ENCODE data around the gene DNAJC30.
A peak's percentile ranks its signal among the peaks of the same experiment; 100 is the strongest.
"Not testable (repeated sequence)": the region's sequence is repeated elsewhere in the genome, so short reads cannot be mapped to it uniquely, and the experiment has no call there.

The DNAJC30 gene

DNA sequence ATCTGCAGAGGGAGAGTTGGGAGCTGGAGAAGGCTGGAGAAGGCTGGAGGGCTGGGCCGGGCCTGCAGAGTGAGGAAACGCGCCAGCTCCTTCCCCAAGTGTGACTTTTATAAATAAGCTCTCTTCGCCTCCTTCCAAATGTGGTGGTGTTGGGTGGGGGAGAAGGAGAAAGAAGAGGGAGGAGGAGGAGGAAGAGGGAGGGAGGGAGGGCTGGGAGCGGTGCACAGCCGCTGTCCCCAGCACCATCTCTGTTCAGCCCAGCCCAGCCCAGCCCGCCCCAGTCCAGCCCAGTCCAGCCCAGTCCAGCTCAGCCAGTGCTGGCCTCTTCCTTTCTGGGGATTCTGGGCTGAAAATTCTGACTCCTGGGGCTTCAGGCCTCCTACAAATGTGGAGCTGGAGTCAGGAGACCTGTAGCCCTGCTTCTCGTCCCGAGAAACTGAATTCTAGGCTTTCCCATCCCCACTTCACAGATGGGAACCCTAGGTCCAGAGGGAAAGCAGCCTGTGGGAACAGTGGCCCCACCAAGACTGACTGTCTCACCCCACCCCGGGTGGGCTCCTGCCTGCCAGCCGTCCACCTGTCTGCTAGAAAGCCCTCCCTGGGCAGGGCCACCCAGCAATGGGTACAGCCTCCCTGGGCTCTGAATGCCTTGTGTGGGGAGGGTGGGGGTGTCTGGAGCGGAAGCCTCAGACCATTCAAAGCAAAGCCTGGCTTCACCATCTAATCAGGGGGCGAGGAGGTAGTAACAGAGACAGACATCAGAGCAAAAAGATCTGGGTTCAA lies 34.0 kb upstream of the DNAJC30 start:
- H3K27me3 Mint-ChIP-seq, result peaks cover 6% of the 10 kb centered on the region
- no peak overlapping the region for H3K27ac Mint-ChIP-seq
- peak overlapping the region; percentile 85 for H3K4me3 Mint-ChIP-seq
- peaks cover 44% of the 10 kb centered on the region for H3K4me1 Mint-ChIP-seq (ENCODE audit: low read depth)
- no peaks in the 10 kb centered on the region for H3K9me3 Mint-ChIP-seq
- H3K36me3 Mint-ChIP-seq (ENCODE audit: low read depth), result peaks cover 3% of the 10 kb centered on the region

DNA sequence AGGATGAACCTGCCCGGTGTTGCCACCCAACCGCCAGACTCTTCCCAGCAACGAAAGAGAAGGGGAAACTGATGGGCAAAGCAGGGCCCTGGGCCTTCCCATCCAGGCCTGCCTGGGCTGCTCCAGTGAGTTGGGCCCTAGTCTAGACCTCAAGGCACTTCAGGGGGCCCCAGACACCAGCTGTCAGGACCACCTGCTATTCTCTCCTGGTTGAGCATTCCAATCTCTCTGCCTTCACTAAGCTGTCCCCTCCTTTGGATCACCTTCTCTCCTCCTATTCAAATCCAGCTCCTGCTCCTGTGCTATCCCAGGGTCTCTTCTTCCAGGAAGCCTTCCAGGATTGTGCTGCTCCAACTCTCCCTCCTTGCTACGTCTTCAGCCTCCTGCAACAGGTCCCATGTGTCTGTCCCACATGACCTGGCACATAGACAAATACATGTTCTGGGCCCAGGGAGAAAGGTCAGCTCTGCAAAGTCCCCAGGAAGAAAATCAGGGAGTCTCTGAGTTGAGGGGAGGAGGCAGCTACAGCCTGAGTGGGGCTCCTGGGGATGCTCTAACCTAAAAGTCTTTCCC lies 33.2 kb upstream of the DNAJC30 start:
- H3K4me1 Mint-ChIP-seq (ENCODE audit: low read depth), result peaks cover 44% of the 10 kb centered on the region
- peaks cover 6% of the 10 kb centered on the region for H3K27me3 Mint-ChIP-seq
- peaks cover 3% of the 10 kb centered on the region for H3K36me3 Mint-ChIP-seq (ENCODE audit: low read depth)
- no peak overlapping the region for H3K4me3 Mint-ChIP-seq
- peak overlapping the region; percentile 58 for H3K27ac Mint-ChIP-seq
- no peaks in the 10 kb centered on the region for H3K9me3 Mint-ChIP-seq

DNA sequence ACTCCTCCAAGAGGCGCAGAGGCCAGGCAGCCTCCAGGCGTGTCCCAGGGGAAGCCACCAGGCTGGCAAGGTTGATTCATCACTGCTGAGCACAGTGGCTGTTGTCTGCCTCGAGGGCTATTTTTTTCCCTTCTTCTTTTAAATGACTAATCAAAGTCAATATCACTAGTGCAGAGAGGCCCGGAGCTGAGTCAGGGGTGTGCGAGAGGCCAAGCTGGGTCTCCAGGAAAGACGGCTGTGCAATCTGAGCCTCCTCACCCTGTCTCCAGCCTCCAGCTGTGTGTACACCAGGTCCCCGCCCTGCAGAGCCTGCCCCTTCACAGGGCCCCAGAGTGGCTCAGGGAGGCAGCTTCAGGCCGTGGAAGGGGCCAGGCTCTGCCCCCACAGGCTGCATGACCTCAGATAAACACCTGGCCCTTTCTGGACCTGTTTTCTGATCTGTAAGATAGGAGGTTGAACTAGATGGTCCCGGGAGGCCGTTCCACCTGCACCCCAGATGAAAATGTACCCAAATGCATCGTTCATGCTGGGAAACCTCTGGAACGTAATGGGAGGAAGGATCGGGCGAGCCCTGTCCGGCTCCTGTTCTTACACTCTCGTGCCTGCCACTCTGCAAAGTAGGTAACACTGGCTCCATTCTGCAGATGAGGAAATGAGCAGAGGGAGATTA lies 32.5 kb upstream of the DNAJC30 start:
- Mint-ChIP-seq H3K27me3 (peaks cover 6% of the 10 kb centered on the region), H3K9me3 (no peaks in the 10 kb centered on the region), H3K27ac (peak overlapping the region; percentile 58), H3K4me3 (peak overlapping the region; percentile 26), H3K36me3 (ENCODE audit: low read depth) (peaks cover 3% of the 10 kb centered on the region), H3K4me1 (ENCODE audit: low read depth) (peaks cover 44% of the 10 kb centered on the region)

DNA sequence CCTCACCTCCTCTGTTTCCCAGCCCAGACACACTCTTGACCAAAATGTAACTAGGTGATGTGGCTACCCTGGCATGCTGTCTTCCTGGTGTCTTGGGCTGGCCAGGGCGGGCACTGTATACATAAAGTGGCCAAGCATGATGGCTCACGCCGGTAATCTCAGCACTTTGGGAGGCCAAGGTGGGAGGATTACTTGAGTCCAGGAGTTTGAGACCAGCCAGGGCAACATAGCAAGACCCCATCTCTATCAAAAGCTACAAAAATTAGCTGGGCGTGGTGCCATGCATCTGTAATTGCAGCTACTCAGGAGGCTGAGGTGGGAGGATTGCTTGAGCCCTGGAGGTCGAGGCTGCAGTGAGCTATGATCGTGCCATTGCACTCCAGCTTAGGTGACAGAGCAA lies 30.1 kb upstream of the DNAJC30 start:
- peaks cover 41% of the 10 kb centered on the region for H3K4me1 Mint-ChIP-seq (ENCODE audit: low read depth)
- not testable (repeated sequence) for H3K36me3 Mint-ChIP-seq (ENCODE audit: low read depth); H3K4me3 Mint-ChIP-seq; H3K27me3 Mint-ChIP-seq; H3K9me3 Mint-ChIP-seq; H3K27ac Mint-ChIP-seq

DNA sequence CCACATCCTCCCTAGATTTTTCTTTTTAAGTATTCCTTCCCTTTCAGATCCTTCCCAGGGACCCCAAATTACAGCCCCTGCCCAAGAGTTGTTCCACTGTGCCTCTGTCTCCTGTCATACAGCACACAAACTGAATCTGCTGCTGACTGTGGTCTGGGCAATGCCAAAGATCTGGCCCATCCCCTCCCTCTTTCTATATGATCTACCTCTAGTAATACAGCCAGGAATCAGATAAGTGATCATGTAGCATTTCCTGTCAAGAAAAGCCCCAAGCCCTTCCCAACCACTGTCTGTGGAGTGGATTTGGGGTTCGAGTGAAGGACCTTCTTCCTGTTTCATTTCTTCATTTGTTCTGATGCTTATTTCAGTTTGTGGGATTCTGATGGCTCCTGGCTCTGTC lies 29.5 kb upstream of the DNAJC30 start:
- Mint-ChIP-seq H3K4me1 (ENCODE audit: low read depth) (peaks cover 36% of the 10 kb centered on the region), H3K36me3 (ENCODE audit: low read depth) (peaks cover 3% of the 10 kb centered on the region), H3K27me3 (no peaks in the 10 kb centered on the region), H3K27ac (no peak overlapping the region), H3K4me3 (no peak overlapping the region), H3K9me3 (no peaks in the 10 kb centered on the region)

DNA sequence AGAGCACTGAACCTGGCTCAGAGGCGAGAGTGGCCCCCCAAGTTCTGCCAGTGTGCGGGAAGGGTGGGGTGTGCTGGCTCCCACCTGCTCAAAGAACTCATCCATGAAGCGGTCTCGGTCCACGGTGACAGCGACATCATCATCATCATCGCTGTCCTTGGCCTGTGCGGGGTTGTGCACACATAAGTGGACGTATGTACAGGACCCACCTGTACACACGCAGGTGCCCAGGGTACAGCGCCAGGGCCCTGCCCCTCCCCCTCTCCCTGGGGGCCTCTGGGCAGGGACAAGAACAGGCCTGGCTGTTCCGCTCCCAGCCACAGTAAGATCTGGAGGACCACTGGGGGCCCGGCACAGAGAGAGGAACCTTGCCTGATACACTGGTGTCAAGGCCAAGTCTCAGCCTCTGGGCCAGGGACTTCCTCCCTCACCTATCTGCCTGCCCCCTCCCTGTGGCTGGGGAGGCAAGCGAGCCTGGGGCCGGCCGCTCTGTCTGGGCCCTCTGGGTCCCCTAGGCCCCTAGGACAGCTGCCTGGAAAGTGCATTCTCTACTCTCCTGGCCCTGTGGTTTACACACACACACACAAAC lies 25.8 kb upstream of the DNAJC30 start:
- no peak overlapping the region for H3K27ac Mint-ChIP-seq
- peaks cover 3% of the 10 kb centered on the region for H3K36me3 Mint-ChIP-seq (ENCODE audit: low read depth)
- peaks cover 21% of the 10 kb centered on the region for H3K4me1 Mint-ChIP-seq (ENCODE audit: low read depth)
- no peak overlapping the region for H3K4me3 Mint-ChIP-seq
- H3K9me3 Mint-ChIP-seq, result no peaks in the 10 kb centered on the region
- no peaks in the 10 kb centered on the region for H3K27me3 Mint-ChIP-seq

DNA sequence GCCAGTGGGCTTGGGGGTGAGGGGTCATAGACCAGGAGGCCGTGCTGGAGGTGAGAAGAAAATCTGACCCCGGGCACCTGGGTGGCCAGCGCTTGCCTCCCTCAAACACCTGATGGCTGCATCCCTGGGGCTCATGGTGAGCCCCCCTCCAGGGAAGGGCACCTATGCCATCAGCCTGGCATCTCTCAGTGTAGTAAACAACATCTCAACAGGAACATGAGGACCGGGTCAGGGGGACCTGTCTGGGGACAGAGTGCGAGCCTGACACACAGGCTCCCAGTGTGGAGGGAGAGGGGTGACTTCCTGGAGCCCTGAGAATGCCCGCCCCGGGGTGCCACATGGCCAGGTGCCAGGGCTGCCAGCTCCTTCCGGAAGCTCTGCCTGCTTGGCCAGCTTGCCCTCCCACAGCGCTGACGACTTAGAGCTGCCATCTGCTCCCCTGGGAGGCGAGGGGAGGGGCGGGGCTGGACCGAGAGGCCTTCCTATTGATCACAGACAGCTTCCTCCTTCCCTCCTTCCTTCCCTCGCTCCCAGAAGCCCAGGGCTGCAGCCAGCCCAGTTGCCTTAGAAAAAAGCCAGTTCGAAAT lies 23.9 kb upstream of the DNAJC30 start:
- peaks cover 13% of the 10 kb centered on the region for H3K4me1 Mint-ChIP-seq (ENCODE audit: low read depth)
- no peaks in the 10 kb centered on the region for H3K9me3 Mint-ChIP-seq
- no peak overlapping the region for H3K27ac Mint-ChIP-seq
- no peaks in the 10 kb centered on the region for H3K27me3 Mint-ChIP-seq
- peaks cover 10% of the 10 kb centered on the region for H3K36me3 Mint-ChIP-seq (ENCODE audit: low read depth)
- H3K4me3 Mint-ChIP-seq, result no peak overlapping the region

DNA sequence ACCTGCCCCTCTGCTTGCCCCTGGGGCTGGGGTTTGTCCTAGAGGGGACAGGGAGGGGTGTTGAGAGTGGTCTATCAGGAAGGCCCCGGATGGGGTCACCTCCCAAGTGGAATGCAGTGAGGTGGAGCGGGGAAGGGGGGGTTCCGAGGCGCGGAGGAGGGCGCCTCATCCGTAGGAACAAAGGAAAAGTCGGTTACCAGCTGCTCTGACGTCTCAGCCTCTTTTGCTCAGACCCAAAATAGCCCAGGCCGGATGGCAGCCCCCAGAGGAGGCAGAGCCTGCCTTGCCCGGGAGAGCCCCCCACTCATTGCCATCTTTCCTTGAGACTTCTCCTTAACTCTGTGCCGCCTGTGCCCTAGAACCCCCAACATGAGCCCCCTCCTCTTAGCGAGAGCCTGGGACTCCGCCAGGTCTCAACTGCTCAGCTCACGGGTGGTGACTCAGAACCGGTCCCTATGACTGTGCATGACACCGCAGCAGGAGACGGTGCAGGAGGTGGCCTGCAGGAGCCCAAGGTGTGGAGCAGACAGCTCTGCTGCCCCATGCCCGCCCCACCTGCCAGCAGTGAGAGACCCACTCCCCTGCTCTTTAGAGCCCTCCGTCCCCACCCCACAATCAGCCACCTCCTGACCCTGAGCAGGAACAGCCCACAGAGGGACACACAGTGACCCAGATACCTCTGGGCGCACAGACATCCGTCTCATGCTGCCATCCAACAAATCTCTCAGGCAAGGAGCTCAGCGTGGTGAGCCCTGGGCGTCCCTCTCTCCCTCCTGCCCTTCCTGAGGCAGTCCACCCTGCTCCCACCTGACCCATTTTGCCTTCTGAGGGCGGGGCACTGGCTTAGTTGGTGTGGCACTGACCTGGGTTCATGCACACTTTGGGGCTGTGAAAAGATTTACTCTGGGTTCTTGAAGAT lies 23.1 kb upstream of the DNAJC30 start:
- Mint-ChIP-seq H3K27ac (no peak overlapping the region), H3K27me3 (no peaks in the 10 kb centered on the region), H3K4me1 (ENCODE audit: low read depth) (peaks cover 13% of the 10 kb centered on the region), H3K4me3 (no peak overlapping the region), H3K36me3 (ENCODE audit: low read depth) (peaks cover 18% of the 10 kb centered on the region), H3K9me3 (no peaks in the 10 kb centered on the region)

DNA sequence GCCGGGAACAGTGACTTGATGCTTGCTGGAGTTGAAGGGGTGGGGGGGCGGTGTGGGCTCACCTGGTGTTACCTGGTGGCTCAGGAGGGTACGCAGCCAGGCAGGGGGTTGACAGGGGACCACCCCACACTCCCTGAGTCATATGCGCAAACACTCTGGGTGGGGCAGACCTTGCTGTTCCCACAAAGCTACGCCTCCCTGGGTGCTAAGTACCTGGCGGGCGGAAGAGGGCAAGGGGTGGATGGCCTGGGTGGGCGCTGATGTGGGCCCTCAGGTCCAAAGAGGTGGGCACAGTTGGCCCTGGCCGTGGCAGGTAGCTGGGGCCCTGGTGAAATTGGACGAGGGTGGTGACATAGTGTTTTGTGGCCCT lies 22.3 kb upstream of the DNAJC30 start:
- Mint-ChIP-seq H3K9me3 (no peaks in the 10 kb centered on the region), H3K36me3 (ENCODE audit: low read depth) (peaks cover 18% of the 10 kb centered on the region), H3K4me3 (no peak overlapping the region)

DNA sequence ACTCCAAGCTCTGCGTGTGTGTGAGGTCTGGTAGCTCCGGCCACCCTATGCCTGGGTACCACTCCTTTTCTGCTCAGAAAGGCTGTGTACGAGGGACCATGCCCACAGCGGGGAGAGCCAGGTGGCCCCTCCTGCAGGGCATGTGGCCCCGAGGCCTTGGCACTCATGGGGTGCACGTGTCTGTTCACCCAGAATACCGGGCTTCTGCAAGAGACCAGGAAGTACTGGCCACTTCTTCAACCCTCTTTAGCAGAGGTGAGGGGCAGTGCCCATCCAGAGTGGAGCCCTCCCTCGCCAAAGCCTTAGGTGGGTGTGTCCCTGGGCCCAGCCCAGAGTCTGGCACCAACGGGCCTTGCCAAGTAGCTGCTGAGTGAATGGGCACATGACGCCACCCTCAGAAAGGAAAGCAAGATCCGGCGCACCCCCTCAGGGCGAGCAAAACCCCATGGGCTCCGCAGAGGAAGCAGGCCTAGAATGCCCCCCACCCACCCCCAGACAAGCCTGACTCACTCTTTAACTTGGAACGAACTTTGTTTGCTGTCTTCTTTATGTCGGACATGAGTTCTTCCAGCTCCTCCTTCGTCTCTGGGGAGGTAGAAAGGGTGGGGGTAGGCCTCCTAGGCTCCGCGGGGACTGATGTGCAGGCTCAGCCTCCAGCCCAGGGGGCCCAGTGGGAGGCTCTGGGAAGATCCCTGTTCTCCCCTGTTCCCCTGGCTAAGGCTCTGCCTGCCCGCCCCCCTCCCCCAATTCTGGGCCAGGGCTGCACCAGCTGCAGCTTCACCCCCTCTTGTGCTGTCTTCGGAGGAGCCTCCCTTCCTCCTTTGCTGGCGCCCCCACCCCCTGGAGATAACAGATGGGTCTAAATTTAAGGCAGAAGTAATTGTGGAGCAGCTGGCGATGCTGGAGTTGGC lies 21.6 kb upstream of the DNAJC30 start:
- no peaks in the 10 kb centered on the region for H3K27me3 Mint-ChIP-seq
- peaks cover 13% of the 10 kb centered on the region for H3K4me1 Mint-ChIP-seq (ENCODE audit: low read depth)
- no peaks in the 10 kb centered on the region for H3K9me3 Mint-ChIP-seq
- H3K4me3 Mint-ChIP-seq, result no peak overlapping the region
- H3K27ac Mint-ChIP-seq, result no peak overlapping the region
- peaks cover 18% of the 10 kb centered on the region for H3K36me3 Mint-ChIP-seq (ENCODE audit: low read depth)

More for the DNA sequence above, 22.3 kb upstream of the DNAJC30 start:
- Mint-ChIP-seq H3K27me3 (no peaks in the 10 kb centered on the region), H3K4me1 (ENCODE audit: low read depth) (peaks cover 13% of the 10 kb centered on the region), H3K27ac (no peak overlapping the region)

DNA sequence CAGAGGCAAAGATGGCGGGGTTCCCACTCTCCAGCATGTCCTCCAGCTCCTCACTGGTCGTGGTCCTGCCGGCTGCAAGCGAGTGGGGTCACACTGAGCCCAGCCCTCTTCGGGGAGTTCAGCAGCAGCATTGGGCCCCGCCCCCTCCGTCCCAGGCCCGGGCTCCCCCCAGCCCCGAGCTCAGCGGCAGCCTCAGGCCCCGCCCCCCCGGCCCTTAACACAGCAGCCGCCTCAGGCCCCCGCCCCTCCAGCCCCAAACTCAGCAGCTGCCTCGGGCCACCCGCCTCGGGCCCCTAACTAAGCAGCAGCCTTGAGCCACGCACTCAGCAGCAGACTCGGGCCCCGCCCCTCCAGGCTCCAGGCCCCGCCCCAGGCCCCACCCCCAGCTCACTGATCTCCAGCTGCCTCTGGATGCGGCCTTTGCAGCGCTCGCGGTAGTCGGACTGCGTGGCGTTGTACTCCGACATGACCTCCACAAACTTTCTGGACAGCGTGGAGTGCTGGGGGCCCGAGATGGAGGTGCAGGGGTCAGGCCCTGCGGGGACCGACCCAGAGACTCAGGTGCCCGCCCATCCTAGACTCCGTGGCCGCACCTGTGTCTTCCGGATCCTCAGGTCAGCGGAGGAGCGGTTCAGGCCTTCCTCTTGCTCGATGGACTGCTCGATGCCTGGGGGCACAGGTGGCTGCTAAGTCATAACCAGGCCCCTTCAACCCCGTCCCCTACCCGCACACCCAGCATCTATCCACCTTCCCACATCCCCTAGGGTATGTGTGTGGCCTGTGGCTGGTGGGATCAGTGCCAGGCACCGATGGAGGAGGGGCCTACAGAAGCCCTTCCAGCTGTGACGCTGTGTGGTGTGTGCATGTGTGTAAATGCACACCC lies 20.7 kb upstream of the DNAJC30 start:
- Mint-ChIP-seq H3K4me3 (no peak overlapping the region), H3K27ac (no peak overlapping the region), H3K9me3 (no peaks in the 10 kb centered on the region), H3K27me3 (no peaks in the 10 kb centered on the region), H3K4me1 (ENCODE audit: low read depth) (peaks cover 13% of the 10 kb centered on the region), H3K36me3 (ENCODE audit: low read depth) (peaks cover 21% of the 10 kb centered on the region)

DNA sequence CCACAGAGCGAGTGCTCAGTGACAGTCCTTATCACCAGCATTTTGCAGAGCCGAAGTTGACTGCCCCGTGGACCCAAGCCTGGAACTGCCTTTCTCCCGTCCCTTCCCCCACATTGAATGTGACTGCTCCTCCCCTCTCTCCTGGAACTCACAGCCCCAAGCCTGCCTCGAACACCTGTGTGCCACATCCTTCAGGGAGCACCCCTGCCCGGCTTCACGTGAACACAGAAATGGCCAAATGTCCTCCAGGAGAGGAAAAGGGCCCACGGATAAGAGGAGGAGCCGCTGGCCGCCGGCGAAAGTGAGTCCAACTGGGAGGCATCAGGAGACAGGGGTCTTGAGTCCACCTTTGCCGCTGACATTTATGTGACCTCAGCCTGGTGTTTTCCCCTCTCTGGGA lies 20.0 kb upstream of the DNAJC30 start:
- Mint-ChIP-seq H3K4me3 (no peak overlapping the region), H3K27ac (no peak overlapping the region), H3K27me3 (no peaks in the 10 kb centered on the region), H3K9me3 (no peaks in the 10 kb centered on the region), H3K36me3 (ENCODE audit: low read depth) (peaks cover 28% of the 10 kb centered on the region), H3K4me1 (ENCODE audit: low read depth) (peaks cover 10% of the 10 kb centered on the region)

DNA sequence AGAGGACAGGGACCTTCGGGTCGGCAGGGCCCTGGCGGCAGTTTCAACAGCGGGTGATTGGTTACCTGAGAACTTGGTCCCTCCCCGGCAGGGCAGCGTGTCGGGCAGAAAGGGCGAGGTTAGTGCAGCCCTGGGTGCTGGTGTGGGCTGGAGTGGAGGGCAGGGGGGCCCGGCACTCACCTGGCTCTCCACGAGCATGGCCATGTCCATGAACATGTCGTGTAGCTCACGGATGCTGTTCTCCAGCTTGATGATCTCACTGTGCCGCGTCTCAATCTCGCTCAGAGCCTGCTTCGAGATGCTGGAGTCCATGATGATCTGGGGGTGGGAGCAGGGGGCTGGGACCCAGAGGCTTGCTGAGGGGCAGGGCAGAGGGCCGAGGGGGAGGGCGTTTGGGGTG lies 19.4 kb upstream of the DNAJC30 start:
- no peak overlapping the region for H3K27ac Mint-ChIP-seq
- peaks cover 34% of the 10 kb centered on the region for H3K36me3 Mint-ChIP-seq (ENCODE audit: low read depth)
- peaks cover 10% of the 10 kb centered on the region for H3K4me1 Mint-ChIP-seq (ENCODE audit: low read depth)
- H3K27me3 Mint-ChIP-seq, result no peaks in the 10 kb centered on the region
- no peaks in the 10 kb centered on the region for H3K9me3 Mint-ChIP-seq
- no peak overlapping the region for H3K4me3 Mint-ChIP-seq

All from stimulated activated naive CD8-positive, alpha-beta T cell treated with anti-CD3 and anti-CD28 coated beads, Interleukin-15, Interleukin-2, amounts not matched to agents 100 ng/mL and 50 ng/mL, for 24 hours (primary cell).